GM19372 (cell line): ENCODE results near the gene GCDH.
"Not testable (repeated sequence)": the region's sequence is repeated elsewhere in the genome, so short reads cannot be mapped to it uniquely, and the experiment has no call there.

Experiments used
- ATAC-seq: cut with Tn5 transposase; IDR thresholded peaks from one replicate; pipeline ENCODE4 v1.9.1; 2021; ENCODE audit warnings: mild to moderate bottlenecking, low read depth, moderate library complexity; ENCODE audit not compliant: unreplicated experiment

GCDH gene

DNA sequence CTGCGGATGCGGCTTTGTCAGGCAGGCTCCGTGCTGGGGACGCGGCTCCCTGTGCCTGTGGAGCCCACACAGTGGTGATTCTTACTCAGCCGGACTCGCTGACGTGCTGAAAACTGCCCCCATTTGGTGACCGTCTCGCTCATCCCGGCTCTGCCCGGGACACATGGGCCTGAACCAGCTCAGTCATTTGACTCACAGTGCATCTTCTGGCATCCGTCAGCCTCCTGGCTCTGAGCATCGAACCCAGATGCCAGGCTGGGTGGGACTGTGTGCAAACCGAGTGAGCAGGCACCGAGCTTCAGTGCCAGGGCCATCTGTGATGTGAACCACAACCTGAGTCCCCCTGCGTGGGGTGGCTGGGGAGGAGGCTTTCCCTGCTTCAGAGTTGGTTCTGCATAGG, 5.5 kb downstream of the GCDH start:
- ATAC-seq: no peak

DNA sequence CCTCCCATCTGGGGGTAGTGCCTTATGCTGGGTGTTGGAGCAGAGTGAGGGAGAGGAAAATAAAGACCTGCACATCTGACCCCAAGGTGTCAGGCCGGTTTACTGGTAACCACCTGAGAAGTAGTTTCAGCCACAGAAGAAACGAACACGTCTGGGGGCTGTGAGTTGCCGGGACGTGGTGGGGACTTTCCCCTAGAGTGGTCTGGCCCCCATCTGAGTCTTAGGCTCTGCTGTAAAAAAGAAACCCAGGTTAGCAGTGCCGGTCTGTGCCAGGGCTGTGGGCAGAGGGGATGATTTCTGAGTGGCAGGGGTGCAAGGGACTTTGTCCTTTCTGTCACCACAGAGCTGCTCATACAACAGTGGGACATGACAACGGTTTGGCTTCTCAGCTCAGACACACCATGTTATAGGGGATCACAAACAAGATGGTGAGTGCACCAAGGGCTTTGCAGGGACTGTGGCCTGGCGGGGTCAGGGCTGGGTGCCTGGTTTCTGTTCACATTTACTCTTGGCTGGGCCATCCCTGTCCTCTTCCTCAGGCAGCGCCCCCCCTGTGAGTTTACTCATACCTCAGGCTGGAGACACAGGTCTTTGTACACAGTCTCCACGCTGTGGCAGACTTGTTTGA, 9.0 kb downstream of the GCDH start:
- ATAC-seq: peak; percentile 75

DNA sequence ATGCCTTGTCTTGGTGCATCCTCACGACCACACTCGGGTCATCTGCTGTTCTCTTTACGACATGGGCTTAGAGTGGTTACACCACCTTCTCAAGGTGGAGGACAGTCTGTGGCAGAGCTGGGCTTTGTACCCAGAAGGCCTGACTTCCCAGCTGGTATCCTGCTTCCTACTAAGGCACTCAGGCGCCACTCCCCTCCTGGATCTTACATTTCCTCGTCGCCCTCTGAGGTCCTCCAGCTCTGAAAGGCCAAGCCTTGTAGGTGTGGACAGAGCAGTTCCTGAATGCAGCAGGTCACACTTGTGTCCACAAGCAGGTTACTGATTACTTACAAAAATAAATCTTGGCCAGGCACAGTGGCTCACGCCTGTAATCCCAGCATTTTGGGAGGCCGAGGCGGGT, 16.2 kb downstream of the GCDH start:
- no peak for ATAC-seq

DNA sequence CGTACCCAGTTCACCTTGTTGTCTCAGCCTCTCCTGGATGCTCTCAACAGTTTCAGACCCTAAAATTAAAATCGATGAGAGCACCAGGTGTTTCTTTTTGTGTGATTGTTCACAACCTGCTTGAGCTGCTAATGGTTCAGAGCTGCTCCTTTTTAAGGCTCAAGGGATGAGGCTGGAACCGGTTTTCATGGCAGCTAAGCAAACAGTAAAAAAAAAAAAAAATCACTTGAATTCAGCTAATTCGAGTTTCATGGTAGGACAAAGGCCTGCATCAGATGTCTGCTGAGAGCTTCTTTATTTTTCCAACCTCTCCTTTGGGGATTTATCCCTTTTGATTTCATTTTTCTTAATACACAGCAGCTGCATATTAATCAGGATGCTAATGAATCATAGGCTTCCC, 21.6 kb downstream of the GCDH start:
- ATAC-seq: no peak

DNA sequence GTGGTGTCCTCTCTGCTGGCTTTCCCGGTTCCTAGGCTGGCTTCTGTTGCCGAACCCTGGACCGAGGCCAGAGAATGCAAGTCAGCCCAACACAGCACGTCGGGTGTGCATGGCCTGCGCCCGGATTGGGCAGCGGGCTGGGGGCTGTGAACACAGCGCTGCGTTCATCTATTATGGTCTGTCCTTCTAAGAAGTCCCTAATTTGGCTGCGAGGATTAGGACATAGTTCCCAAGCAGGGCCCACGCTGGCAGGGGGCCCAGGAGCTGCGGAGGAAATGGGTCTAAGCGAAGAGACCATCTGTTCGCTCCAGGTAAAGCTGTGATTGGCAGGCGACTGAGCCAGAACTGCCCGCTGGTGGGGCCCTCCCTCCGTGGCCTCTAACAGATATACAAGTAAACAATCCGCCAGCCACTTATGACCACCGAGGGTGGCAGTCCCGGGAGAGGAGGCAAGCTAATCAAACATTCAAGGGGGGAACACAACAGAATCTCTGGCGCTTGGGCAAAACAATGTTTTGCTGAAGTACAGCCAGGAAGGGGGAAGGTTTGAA, 22.1 kb downstream of the GCDH start:
- no peak for ATAC-seq

DNA sequence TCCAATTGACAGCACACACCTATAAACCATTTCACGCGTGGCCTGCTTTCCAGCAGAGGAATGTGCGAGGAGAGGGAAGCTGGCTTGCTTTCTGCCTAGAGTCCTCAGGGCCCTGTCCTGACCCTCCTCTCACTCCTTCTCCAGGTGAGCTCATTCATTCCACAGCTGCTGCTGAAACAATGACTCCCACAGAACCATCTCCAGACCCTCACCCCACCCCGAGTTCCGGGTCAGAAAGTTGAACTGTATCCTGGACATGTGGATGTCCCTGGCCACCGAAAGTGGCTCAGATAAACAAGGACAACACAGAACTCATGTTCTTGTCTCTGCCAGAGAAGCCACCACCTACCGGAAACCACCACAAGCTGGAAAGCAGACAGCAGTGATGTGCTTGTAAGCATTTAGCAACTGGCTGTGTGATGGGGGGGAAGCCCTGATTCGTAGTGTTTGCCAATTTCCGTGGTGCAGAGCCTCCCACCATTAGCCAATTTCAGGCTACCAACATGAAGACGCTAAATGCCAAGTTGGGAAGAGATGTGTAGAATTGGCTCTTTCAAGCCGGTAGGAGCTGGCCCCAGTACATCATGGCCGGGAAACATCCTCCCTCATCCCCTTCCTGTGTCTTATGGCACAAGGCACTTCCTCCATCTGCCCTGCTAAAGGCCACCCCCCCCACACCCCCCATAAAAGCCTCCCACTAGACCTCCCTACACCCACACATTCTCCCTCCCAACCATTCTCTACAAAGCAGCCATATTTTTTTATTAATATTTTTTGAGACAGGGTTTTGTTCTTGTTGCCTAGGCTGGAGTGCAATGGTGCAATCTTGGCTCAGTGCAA, 23.1 kb downstream of the GCDH start:
- ATAC-seq: no peak

DNA sequence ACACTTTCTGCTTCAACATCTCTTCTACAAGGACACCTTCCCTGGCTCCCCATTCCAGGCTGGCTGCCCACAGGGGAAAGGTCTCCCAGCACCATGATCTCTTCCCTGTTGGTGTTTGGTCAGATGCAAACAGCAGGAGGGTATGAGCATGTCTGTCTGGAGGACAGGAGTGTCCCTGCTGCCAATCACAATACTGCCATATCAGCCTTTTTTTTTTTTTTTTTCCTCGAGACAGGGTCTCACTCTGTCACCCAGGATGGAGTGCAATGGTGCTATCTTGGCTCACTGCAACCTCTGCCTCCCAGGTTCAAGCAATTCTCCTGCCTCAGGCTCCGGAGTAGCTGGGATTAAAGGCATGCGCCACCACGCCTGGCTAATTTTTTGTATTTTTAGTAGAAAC, 24.9 kb downstream of the GCDH start:
- not testable (repeated sequence) for ATAC-seq

DNA sequence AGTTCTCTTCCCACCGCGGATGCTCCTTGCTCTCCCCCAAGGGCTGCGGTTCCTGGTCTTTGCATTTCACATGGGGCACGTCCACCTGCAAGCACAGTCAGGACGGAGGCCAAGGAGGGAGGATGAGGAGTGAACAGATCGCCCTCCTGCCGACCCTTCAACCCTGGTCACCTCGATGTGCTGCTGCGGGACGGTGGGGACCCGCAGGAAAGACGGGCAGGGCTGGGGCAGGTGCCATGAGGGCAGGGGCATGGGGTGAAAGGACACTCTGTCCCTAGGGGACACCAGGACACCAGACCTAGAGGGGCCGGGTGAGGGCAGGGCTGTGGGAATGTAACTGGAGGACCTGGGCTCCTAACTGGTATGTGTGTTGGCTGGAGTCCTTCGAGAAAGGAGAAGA, 27.3 kb downstream of the GCDH start:
- ATAC-seq: no peak

DNA sequence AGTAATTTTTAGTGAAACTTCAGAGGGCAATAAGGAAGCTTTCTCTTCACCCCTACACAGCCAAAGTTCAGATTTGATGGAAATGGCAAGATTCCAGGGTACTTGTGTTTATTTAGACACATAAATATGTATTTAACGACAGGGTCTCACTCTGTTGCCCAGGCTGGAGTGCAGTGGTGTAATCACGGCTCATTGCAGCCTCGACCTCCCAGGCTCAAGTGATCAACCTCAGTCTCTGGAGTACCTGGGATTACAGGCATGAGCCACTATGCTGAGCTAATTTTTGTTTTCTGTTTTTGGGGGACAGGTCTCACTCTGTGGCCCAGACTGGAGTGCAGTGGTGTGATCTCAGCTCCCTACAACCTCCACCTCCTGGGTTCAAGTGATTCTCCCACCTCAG, 30.1 kb downstream of the GCDH start:
- ATAC-seq: no peak

DNA sequence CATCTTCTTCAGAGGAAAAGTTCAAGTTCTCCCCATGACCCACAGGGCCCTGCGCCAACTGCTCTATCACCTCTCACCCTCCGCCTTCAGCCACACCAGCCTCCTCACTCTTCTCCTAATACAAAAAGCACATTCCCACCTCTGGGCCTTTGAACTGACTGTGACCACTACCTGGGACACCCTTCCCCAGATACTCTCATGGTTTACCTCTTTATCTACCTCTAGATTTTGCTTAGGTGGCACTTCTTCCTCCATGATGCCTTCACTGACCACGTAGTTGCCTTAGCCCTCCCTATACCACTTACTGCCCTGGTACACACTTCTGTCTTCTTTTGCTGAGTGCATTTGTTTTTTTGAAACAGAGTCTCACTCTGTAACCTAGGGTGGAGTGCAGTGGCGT, 32.0 kb downstream of the GCDH start:
- no peak for ATAC-seq

DNA sequence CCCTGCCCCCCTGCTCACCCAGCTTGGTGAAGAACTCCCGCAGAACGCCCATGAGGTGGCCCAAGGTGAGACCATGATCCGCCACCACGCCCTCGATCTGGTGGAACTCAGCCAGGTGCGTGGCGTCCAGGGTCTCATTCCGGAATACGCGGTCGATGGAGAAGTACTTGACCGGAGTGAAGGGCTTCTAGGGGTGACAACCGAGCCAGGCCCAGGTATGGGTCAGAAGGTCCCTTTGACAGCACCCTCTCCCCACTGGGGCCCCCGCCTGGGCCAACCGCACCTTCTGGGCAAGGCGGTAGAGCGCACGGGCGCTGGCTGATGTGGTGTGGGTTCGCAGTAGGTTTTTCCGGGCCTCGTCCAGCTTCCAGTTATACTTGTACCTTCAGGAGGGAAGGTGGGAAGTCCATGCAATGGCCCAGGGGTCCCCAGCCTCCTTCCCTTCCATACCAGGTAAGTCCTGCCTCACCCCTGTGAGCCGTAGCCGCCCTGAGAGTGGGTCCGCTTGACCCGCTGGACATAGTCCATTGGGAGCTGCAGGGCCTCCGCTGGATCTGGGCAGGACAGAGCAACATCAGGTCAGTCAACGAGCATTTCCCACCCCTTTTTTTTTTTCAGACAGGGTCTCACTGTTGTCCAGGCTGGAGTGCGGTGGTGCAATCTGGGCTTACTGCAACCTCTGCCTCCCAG, 33.8 kb downstream of the GCDH start:
- no peak for ATAC-seq

DNA sequence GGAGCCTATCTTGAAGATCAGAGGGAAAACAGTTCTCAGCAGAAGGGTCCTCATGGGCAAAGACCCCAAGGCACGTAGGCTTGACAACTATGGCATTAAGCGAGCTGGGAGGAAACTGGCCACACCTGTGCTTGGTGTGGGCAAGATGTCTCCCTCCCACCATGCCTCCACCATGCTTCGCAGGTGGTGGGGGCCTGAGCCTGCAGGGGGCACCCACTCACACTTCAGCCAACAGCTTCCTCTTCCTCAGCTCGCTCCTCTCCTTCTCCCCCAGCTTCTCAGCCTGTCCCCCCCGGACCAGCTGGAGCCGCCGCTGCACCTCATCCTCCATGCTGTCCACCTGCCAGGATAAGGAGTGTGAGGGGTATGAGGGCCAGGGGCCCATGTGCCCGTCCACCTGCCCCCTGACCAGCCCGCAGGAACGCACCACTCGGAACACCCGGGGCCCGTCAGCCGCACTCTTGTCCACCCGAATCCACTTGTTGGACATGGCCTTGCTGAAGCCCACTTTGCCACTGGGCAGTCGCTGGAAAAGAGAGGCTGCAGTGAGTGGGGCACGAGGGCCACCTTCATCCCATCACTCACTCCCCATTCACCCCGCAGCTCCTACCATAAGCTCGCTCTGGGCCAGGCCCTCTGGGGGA, 39.2 kb downstream of the GCDH start:
- no peak for ATAC-seq

DNA sequence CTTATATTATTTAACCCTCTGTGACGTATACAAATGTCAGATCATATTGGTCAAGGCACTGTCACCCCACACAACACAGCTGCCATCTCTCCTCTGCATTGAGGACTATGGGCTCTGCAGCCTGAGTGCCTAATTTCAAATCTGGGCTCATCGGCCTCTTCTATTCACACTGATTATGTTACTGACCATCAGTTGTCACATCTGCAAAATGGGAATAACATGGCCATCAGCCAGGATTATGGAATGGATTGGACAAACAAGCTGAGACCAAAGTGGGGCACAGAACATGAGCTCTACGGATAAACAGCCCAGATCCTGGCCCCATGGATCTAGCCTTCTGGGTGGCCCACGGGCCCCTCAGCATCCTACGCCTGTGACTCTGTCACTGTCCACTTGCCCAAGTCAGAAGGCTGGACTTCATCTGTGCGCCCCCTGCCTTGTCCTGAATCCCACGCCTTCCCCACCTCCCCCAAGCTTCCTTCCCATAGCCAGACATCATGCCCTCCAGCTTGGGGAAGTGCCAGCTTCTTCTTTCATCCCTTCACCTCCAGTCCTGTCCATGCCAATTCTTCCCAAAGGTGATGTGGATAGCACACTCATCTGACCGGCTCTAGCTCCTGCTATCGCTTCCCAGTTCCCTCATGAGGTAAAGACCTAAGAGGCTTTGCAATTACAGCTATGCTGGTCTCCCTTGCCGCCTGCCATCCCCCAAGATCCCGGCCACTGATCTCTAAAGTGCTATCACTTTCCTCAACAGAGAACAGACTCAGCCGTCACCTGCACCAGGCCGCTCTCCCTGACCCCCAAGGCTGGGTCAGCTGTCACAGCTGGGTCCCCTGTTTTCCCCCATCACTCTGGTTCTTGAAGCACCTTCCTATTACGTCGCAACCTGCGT, 41.7 kb downstream of the GCDH start:
- no peak for ATAC-seq

DNA sequence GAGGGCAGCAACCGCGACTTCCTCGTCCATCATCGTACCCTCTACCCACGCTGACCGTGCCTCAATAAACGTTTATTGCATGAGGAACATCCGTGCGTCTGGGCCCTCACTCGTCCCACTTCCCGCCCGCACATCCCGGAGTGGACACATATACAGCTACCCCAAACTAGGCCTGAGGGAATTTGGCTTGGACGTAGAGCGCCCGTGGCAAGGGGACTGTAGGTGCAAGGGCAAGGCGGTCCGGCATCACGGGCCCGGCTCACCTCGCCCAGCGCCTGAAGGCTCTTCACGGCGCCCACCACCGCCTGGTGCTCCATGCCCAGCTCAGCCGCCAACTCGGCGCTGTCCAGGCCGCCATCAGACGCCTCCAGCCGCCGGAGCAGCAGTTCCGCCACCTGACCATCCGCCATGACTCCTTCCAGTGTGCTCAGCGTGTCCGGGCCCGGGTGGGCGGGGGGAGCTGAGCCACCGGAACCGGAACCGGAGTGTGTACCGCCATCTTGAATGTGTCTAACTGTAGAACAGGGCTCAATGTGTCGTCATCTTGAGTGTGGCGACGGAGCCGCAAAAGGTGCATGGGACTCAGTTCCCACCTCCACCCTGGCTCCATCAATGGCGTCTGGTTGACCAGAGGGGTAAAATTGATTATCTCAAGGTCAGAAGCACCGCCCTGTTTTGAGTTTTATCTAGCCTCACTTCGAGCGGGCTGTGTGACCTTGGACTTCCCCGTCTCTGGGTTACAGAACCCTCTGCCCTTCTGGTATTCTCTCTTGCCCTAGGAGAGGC, 42.5 kb downstream of the GCDH start, which contains the start of gene FARSA:
Gene FARSA (minus strand): TSS at position 425 of the 786 bp plus-strand sequence. CDS start 15 bp downstream, at position 410.
- ATAC-seq: peak; percentile 38

DNA sequence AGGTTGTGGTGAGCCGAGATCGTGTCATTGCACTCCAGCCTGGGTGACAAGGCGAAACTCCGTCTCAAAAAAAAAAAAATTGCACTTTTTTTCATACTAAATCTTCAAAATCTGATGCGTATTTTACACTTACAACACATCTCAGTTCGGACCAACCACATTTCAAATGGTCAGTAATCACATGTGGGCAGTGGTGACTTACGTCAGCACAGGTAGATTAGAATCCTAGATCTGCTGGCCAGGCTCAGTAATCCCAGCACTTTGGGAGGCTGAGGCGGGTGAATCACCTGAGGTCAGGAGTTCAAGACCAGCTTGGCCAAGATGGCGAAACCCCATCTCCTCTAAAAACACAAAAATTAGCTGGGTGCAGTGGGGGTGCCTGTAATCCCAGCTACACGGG, 44.1 kb downstream of the GCDH start:
- no peak for ATAC-seq

DNA sequence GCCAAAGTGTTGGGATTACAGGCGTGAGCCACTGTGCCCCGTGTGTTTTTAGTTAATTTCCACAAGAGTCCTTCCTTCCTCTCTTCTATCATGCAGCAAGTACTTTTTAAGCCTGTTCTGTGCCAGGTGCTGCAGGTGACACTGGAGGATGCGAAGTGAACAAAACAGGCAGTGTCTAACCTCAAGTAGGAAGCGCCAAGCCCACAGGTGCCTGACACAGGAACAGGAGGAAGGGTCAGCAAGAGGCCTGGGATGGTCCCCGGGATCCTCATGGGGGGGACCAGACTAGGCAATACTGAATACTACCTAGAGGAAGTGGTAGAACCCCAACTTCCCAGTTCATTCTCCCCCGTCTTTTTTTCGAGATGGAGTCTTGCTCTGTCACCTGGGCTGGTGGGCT, 45.6 kb downstream of the GCDH start:
- ATAC-seq: no peak

DNA sequence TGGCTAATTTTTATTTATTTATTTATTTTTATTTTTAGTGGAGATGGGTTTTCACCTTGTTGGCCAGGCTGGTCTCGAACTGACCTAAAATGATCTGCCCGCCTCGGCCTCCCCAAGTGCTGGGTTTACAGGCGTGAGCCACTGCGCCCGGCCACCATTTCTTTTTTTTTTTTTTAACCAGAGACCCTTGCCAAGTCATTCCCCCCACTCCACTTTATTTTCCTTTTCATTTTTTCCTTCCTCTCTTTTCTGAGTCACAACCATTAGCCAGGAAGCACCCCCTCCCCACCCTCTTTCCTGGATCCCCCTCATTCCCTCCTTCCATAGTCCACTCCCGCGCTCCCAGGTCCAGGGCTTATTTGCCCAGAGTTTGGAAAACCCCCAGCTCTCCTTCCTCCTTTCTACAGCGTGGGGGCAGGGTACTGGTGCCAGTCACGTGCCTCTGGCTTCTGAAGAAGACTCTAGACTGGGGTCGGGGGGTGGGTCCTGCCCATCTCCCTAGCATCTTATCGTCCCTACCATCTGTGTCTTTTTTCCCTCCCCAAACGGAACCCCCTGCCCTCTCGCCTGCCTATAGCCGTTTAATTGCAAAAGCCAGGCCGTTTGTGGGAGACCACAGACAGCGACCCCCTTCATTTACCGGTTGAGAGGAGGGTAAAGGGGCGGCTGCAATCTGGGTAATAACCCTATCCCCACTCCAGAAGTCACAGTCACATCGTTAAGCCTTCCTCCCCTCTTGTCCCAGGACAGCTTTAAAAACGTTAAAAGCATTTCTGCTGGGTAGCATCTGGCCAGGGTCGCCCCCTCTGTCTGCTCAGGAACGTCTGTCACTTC, 46.4 kb downstream of the GCDH start:
- no peak for ATAC-seq
